GM21390 (cell line): Measurements from ENCODE around the gene CDK11B.
"Not testable (repeated sequence)": the region's sequence is repeated elsewhere in the genome, so short reads cannot be mapped to it uniquely, and the experiment has no call there.

Source experiments
- ATAC-seq: cut with Tn5 transposase; IDR thresholded peaks from one replicate; pipeline ENCODE4 v1.9.1; 2021; ENCODE audit not compliant: unreplicated experiment

Gene CDK11B

DNA sequence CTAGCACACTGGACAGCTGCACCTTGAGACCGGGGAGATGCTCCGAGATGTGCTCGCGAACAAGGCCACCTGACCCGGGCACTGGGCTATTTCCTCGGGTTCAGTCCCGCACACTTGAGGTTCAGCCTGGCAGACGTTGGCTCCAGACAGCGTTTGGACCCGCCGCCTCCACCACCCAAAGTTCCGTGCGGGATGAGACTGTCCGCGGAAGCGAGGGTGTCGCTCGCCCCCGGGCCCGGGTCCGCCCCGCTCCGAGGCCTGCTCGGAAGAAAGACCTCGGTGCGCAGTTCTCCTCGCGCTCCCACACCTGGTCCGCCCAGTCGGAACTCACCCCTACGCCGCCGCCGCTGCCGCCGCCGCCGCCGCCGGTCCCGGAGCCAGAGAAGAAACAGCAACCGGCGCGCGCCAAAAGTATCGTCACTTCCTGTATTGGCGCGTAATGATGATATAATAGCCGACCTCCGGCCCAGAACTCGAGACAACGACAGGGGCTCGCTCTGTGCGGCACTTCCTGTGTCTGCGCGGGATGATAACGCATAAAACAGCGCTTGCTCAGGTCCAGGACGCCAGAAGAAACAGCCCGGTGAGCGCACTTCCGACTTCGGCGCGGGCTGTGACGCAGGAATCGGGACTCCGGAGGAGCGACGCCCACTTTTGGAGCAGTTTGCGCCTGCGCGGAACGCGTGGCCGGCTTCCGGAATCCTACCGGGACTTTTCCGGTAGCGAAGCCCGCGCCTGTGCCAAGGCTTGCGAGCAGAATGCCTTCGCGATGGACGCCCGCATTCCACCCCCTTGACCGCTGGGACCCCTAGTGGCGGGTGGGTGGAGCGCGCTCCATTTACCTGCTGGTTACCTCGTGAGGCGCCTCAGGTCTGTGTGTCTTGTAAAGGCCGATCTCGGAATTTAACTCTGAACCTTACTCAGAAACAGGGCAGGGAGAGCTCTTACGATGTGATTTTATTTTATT lies at the start of gene CDK11B:
CDK11B (minus strand) TSS at position 422 of the 967 bp plus-strand sequence. CDS start 1,519 bp downstream, outside the sequence.
- peak; percentile 75 for ATAC-seq

GRCh38 chr1:1707897-1708296 lies 49.1 kb upstream of the CDK11B start:
- ATAC-seq = not testable (repeated sequence)

GRCh38 chr1:1707241-1707640 lies 48.4 kb upstream of the CDK11B start:
- ATAC-seq = not testable (repeated sequence)

DNA sequence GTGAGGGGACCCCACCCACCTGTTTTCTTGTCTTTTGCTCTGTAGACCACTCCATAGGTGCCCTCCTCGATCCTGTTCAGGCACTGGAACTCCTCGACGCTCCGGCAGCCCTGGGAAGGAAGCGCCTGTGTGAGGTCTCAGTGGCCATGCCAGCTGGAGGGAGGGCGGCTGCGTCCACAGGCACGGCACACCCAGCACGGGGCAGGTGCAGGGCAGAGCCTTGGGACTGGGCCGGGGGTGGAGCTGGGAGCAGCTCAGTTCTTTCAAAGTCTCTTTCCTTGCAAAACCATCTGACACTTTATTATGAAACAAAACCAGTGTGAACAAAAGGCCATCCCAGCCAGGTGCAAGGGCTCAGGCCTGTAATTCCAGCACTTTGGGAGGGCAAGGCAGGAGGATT lies 46.8 kb upstream of the CDK11B start:
- ATAC-seq = not testable (repeated sequence)

GRCh38 chr1:1704284-1704957 lies 45.6 kb upstream of the CDK11B start:
- not testable (repeated sequence) for ATAC-seq

DNA sequence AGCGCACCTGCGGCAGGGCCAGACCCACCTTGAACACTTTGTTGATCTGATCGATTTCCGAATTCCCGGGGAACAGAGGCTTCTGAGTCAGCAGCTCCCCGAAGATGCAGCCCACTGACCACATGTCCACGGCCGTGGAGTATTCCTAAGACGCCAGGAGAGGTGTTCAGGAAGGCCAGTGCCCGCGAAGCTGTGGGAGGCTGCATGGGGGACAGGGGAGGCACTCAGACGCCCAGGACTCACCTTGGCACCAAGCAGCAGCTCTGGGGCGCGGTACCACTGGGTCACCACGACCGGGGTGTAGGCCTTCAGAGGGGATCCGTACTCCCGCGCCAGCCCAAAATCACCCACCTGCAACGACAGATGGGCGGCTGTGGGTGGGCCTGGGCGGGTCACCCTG lies 45.0 kb upstream of the CDK11B start:
- ATAC-seq = no peak

DNA sequence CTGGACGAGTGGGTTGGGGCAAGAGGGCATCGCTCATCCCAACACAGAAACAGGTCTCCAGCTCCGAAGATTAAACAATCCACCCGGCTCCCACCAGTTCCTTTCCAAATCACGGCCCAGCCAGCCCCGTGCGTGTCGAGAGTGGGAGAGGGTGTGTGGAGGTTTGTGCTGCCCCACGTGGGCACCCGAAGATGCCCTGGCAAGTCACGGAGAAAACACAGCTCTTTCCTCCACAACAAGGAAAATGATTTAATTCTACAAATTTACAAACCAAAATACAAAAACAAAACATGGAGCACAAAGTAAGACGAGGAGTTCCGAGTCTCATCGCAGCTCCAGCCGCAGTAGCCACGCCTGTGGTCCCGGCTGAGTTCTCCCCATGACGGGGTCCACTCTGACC lies 43.7 kb upstream of the CDK11B start:
- ATAC-seq = not testable (repeated sequence)

DNA sequence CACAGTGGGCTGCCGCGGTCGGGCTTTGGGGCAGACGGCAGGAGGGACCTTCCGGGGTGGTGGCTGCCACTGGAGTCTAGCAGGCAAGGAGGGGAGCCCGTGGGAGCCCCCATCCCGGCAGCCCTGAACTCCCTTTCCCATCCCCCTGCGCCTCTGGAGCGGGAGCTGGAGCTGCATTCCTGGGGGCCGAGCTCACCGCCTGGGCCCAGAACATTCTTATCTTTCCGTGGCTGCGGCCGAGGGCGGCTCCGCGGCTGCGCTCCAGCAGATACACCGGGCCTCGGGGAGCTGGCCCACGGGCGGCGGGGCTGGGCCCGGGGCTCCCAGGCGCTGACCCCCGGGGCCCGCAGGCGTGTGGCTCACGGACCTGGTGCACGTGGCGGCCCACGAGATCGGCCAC lies 41.8 kb upstream of the CDK11B start:
- not testable (repeated sequence) for ATAC-seq

DNA sequence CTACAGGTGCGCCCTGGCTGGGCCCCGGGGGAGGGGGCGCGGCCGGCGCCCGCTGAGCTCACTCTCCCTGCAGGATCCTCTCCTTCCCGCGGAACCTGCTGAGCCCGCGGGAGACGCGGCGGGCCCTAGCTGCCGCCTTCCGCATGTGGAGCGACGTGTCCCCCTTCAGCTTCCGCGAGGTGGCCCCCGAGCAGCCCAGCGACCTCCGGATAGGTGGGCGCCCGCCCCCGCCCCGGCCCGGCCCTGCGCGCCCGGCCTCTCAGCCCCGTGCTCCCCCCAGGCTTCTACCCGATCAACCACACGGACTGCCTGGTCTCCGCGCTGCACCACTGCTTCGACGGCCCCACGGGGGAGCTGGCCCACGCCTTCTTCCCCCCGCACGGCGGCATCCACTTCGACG lies 41.3 kb upstream of the CDK11B start:
- ATAC-seq = not testable (repeated sequence)

GRCh38 chr1:1699061-1699460 lies 40.3 kb upstream of the CDK11B start:
- ATAC-seq = not testable (repeated sequence)

- ATAC-seq = not testable (repeated sequence)
Observed at GRCh38 chr1:1697358-1698183, 38.8 kb upstream of the CDK11B start.

DNA sequence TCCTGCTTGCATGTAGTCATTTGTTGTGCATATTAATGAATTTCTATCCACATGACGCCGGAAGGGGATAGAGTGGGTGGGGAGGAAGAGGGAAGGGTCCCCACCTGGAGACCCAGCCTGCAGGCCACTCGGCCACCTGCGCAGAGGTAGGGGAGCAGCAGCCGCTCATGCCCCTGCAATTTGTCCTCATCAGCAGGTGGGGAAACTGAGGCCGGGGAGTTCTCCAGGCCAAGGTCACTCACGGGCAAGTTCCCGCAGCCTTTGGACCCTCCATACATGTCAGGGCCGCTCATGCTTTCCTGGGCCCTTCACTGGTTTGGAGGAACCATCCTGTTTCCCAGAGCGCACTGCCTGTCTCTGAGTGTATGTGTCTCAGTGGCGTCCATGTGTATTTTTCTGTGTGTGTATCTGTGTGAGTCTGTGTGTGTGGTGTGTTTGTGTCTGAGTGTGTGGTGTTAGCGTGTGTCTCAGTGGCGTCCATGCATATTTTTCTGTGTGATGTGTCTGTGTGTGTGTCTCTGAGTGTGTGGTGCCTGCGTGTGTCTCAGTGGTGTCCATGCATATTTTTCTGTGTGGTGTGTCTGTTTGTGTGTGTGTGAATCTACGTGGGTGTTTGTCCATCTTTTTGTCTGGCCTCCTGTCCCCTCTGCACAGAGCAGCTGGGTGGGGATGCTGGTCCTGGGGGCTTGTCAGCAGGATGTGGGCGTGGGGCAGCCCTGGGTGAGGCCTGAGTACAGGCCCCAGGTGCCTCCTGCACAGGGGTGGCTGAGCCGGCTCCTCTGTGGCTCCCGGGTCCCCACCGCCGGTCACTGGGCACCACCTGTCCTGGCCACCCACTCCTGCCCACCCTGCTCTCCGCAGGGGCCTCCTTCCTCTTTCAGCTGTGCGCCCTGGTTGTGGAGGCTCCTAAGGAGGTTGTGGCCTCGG lies 37.9 kb upstream of the CDK11B start:
- not testable (repeated sequence) for ATAC-seq

DNA sequence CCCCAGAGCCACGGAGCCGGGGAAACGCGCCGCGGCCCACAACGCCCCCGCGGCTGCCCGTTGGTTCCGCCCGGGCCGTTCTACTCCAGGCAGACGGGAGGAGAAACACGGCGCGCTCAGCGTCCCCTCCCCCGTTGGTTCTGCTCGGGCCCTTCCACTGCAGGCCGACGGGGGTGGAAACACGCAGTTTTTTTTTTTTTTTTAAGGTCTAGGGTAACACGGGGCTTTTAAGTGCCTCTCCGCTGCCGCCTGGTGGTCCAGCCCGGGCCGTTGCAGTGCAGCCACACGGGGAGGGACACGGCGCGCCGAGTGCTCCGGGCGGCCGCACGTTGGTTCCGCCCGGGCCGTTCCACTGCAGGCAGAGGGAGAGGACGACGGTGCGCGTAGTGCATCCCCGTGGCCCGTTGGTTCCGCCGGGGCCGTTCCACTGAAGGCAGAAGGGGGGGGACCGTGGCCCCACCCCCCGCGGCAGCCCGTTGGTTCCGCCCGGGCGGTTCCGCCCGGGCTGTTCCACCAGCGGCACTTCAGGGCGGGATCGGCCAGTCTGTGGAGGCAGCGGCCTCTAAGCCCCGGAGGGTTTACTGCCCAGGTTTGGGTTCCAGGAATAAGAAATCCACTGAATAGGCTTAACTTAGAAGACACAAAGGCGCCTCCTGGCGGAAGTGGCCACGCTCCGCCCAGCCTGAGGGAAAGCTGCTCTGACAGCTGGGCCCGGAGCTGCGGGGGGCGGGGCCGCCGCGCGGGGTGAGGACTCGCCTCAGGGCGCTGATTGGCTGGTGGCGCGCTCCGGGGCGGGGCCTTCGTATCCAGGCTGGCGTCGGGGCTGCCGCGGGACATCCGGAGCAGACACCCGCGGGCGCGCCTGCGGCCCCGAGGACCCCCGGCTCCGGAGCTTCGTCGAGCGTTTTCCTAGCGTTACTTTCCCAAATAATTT lies 34.2 kb upstream of the CDK11B start, which contains the start of gene SLC35E2B:
SLC35E2B (minus strand) TSS at position 82 of the 934 bp plus-strand sequence. CDS start 16,096 bp downstream, outside the sequence.
- peak; percentile 76 for ATAC-seq

GRCh38 chr1:1692324-1692713 lies 33.5 kb upstream of the CDK11B start:
- peak; percentile 44 for ATAC-seq

GRCh38 chr1:1691443-1691842 lies 32.6 kb upstream of the CDK11B start:
- ATAC-seq = not testable (repeated sequence)

DNA sequence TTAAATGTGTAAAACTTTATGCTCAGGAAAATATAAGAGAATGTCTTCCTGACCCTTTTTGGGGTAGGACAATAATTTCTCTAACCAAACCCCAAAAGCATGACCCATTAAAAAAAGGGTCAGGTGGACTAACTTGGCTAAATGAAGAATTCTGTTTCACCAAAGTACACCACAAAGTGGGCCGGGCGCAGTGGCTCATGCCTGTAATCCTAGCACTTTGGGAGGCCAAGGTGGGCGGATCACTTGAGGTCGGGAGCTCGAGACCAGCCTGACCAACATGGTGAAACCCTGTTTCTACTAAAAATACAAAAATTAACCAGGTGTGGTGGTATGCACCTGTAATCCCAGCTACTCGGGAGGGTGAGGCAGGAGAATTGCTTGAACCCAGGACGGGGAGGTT lies 30.7 kb upstream of the CDK11B start:
- not testable (repeated sequence) for ATAC-seq

- no peak for ATAC-seq
Observed at GRCh38 chr1:1687846-1688245, 29.0 kb upstream of the CDK11B start.

DNA sequence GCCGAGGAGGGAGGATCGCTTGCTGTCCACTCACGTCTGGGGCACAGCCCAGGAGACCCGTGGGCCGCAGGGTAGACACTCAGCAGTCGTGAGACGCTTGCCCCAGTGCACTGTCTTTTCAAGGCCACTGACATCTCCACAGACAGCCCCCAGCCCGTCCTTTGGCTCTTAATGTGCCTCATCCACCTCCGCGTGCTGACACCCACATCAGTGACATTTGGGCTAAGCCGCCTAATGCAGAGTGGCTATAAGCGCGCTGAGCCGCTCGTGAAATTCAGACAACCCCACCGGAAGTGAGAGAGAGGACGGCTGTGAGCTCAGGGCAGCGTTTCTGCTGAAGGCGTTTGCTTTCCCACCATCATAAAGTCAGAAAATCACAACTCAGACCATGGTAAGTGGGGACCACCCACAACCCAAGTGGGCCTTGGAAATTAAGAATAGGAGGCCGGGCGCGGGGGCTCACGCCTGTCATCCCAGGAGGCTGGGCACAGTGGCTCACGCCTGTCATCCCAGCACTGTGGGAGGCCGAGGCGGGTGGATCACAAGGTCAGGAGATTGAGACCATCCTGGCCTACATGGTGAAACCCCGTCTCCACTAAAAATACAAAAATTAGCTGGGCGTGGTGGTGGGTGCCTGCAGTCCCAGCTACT lies 25.4 kb upstream of the CDK11B start:
- ATAC-seq = no peak
